PC-9 (cell line): Measurements from ENCODE around the gene SORCS2. TPM values are rescaled to one million over a fixed set of nuclear protein-coding genes. Genes with fewer than 3 reads are reported as not detected.
A peak's percentile ranks its signal among the peaks of the same experiment; 100 is the strongest.

Source experiments
- BruUV-seq: library from RNA; stranded (reverse); fragments of 400-500 nt; replicated peaks from 2 replicates; lab custom pipeline; 2021; lab: Mats Ljungman, UMichigan
- CTCF ChIA-PET: fragments of 300-600 bp; sonication (Branson Sonifier 250); formaldehyde crosslinking; loops from one replicate; lab custom pipeline; 2022; ENCODE audit warnings: antibody characterized with exemption; lab: Charles Lee
- POLR2A ChIA-PET: fragments of 300-600 bp; sonication (Branson Sonifier 250); formaldehyde crosslinking; loops from one replicate; lab custom pipeline; 2022; ENCODE audit warnings: antibody characterized with exemption; ENCODE audit not compliant: unreplicated experiment; lab: Charles Lee
- DNase-seq, 2 experiments: peaks; one replicate each; pipeline versions ENCODE4 v3.0.0 to v3.0.0-alpha.2; 2015 to 2022; ENCODE audit warnings: mixed read lengths in 1 of 2
- H2AFZ ChIP-seq: fragments of 200-600 bp; sonication (generic); 2 replicates; pipeline ENCODE4 v1.8.1; 2017; ENCODE audit warnings: antibody characterized with exemption
- H3F3A ChIP-seq: fragments of 200-600 bp; sonication (generic); 2 replicates; pipeline ENCODE4 v1.8.1; 2017; ENCODE audit warnings: antibody characterized with exemption, mild to moderate bottlenecking, low read depth; ENCODE audit not compliant: insufficient read depth
- H3K27ac ChIP-seq: fragments of 200-600 bp; sonication (generic); 2 replicates; pipeline ENCODE4 v1.6.1; 2016; ENCODE audit warnings: mixed run types
- H3K27me3 ChIP-seq: fragments of 200-600 bp; sonication (generic); 2 replicates; pipeline ENCODE4 v1.6.1; 2016; ENCODE audit warnings: low read depth, mixed run types; ENCODE audit not compliant: insufficient read depth
- H3K36me3 ChIP-seq: fragments of 200-600 bp; sonication (generic); 2 replicates; pipeline ENCODE4 v1.6.1; 2016; ENCODE audit warnings: low read depth, mixed run types
- H3K4me1 ChIP-seq: fragments of 200-600 bp; sonication (generic); replicated peaks from 2 replicates; pipeline ENCODE4 v1.6.1; 2016; ENCODE audit warnings: mixed run types; ENCODE audit not compliant: insufficient read depth
- H3K4me2 ChIP-seq: fragments of 200-600 bp; sonication (generic); 2 replicates; pipeline ENCODE4 v1.6.1; 2017; ENCODE audit warnings: mixed run types
- H3K4me3 ChIP-seq: fragments of 200-600 bp; sonication (generic); 2 replicates; pipeline ENCODE4 v1.6.1; 2016; ENCODE audit warnings: mixed run types
- H3K79me2 ChIP-seq: fragments of 200-600 bp; sonication (generic); 2 replicates; pipeline ENCODE4 v1.6.1; 2017; ENCODE audit warnings: low read depth, mixed run types
- H3K9me2 ChIP-seq: fragments of 200-600 bp; sonication (generic); 2 replicates; pipeline ENCODE4 v1.8.1; 2017; ENCODE audit warnings: mild to moderate bottlenecking; ENCODE audit not compliant: insufficient read depth
- H3K9me3 ChIP-seq: fragments of 200-600 bp; sonication (generic); 2 replicates; pipeline ENCODE4 v1.8.1; 2016; ENCODE audit warnings: low read depth; ENCODE audit not compliant: insufficient read depth
- H4K20me1 ChIP-seq: fragments of 200-600 bp; sonication (generic); 2 replicates; pipeline ENCODE4 v1.8.1; 2017; ENCODE audit not compliant: insufficient read depth
- EZH2 ChIP-seq: fragments of 200-600 bp; sonication (generic); IDR thresholded peaks from 2 replicates; pipeline ENCODE4 v1.8.0; 2017; ENCODE audit warnings: antibody characterized with exemption, low read depth
- intact Hi-C: fragments of 100-400 bp; cut with micrococcal nuclease; formaldehyde crosslinking; loops from one replicate; pipeline ENCODE4 v1.10.0; 2022; ENCODE audit not compliant: unreplicated experiment
- total RNA-seq: library from RNA; stranded (reverse); gene quantifications from 2 replicates; pipeline ENCODE4 v1.2.3, GENCODE V29; 2021
- TF ChIP-seq, protein P1 (sequence below): fragments of 200-600 bp; sonication (generic); conservative IDR thresholded peaks from 2 replicates; pipeline ENCODE4 v1.6.1; 2017; ENCODE audit warnings: mixed run types, antibody characterized with exemption, mild to moderate bottlenecking, moderate library complexity

The SORCS2 gene
- total RNA-seq, 1 experiment from 2014 or later: 25.8 TPM

DNA sequence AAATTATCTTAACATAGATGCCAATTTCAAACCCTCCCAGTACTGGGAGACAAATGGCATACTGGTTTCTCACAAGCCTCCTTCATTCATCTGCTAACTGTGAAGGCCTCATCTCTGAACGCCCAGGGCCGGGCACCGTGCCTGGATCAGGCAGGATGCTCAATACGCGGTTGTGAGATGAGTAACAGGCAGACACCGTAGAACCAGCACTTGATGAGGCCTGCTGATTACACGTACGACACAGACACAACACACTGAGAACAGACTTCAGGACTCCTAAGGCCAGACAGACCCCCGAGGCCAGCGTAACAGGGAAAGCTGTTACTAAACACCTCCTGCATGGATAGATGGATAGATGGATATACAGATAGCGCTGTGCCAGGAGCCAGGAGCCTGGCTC, 592.7 kb downstream of the SORCS2 start:
- no TSS peak for BruUV-seq
- H3K4me2 ChIP-seq: no peak overlapping the region
- H3K4me1 ChIP-seq: no peaks in the 10 kb centered on the region
- no peak for TF ChIP-seq EZH2
- TF ChIP-seq, protein P1, sequence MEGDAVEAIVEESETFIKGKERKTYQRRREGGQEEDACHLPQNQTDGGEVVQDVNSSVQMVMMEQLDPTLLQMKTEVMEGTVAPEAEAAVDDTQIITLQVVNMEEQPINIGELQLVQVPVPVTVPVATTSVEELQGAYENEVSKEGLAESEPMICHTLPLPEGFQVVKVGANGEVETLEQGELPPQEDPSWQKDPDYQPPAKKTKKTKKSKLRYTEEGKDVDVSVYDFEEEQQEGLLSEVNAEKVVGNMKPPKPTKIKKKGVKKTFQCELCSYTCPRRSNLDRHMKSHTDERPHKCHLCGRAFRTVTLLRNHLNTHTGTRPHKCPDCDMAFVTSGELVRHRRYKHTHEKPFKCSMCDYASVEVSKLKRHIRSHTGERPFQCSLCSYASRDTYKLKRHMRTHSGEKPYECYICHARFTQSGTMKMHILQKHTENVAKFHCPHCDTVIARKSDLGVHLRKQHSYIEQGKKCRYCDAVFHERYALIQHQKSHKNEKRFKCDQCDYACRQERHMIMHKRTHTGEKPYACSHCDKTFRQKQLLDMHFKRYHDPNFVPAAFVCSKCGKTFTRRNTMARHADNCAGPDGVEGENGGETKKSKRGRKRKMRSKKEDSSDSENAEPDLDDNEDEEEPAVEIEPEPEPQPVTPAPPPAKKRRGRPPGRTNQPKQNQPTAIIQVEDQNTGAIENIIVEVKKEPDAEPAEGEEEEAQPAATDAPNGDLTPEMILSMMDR: no peak
- H2AFZ ChIP-seq: no peak overlapping the region
- peaks cover 28% of the 10 kb centered on the region for H4K20me1 ChIP-seq
- no peaks in the 10 kb centered on the region for H3K27me3 ChIP-seq
- no peaks in the 10 kb centered on the region for H3K79me2 ChIP-seq
- H3K36me3 ChIP-seq: peaks cover 12% of the 10 kb centered on the region; the same call in 1 of the 2 replicates
- ChIA-PET POLR2A (no interaction called here), CTCF (no interaction called here)
- peak in 1 of 2 experiments; percentile 11 for DNase-seq
- intact Hi-C loops: no loop called here
- no peaks in the 10 kb centered on the region for H3K9me3 ChIP-seq
- H3K9me2 ChIP-seq: no peaks in the 10 kb centered on the region
- H3F3A ChIP-seq: peaks cover 27% of the 10 kb centered on the region; the same call in 1 of the 2 replicates
- H3K27ac ChIP-seq: no peak overlapping the region
- no peak overlapping the region for H3K4me3 ChIP-seq

DNA sequence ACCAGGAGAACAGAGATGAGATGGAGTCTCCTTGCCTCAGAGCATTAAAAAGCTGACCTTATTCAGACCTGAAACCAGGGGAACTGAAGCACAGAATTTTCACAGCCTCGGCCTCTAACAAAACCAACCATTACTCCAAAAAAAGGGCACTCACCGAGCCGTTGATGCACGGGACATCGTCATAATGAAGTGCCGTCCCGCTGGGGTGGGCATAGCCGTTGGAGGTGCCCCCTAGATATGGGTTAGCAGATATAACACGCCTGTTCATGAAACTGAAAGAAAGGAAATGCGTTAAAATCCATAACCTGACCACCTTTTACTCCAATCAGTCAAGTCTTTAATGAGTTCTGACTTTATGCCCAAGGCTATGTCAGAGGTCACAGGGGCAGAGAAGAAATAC, 593.7 kb downstream of the SORCS2 start:
- no peaks in the 10 kb centered on the region for H3K27me3 ChIP-seq
- H3K27ac ChIP-seq: no peak overlapping the region
- H3K9me2 ChIP-seq: no peaks in the 10 kb centered on the region
- H2AFZ ChIP-seq: no peak overlapping the region
- ChIA-PET POLR2A (no interaction called here), CTCF (no interaction called here)
- TF ChIP-seq, protein P1: no peak
- TF ChIP-seq EZH2: no peak
- BruUV-seq: no TSS peak
- no peaks in the 10 kb centered on the region for H3K79me2 ChIP-seq
- no peak overlapping the region for H3K4me3 ChIP-seq
- peaks cover 3% of the 10 kb centered on the region; the same call in 1 of the 2 replicates for H3K36me3 ChIP-seq
- H3K4me1 ChIP-seq: no peaks in the 10 kb centered on the region
- H3F3A ChIP-seq: peaks cover 16% of the 10 kb centered on the region; the same call in 1 of the 2 replicates
- no peak for DNase-seq
- H4K20me1 ChIP-seq: peaks cover 28% of the 10 kb centered on the region
- no peak overlapping the region for H3K4me2 ChIP-seq
- H3K9me3 ChIP-seq: no peaks in the 10 kb centered on the region
- intact Hi-C loops: no loop called here

DNA sequence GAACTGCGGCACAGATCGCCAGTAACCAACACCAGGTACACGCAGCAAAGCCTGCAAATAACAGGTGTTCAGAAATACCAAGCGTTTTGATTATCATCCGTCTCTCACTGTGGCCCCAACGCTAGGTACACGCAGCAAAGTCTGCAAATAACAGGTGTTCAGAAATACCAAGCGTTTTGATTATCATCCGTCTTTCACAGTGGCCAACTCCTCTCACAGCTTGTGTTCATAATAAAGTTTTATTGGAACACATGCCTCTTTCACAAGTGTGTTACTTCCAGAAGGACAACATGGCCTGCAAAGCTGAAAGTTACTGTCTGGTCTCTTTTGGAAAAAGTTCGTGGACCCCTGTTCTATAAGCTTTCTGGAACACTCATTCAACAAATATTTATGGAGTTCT, 594.2 kb downstream of the SORCS2 start:
- no peaks in the 10 kb centered on the region for H3K9me2 ChIP-seq
- H3K27me3 ChIP-seq: no peaks in the 10 kb centered on the region
- POLR2A ChIA-PET: no interaction called here
- no peak overlapping the region for H3K4me3 ChIP-seq
- CTCF ChIA-PET: no interaction called here
- no peaks in the 10 kb centered on the region for H3K9me3 ChIP-seq
- H4K20me1 ChIP-seq: peaks cover 32% of the 10 kb centered on the region
- no peak for TF ChIP-seq EZH2
- BruUV-seq: no TSS peak
- DNase-seq: peak in 1 of 2 experiments; percentile 32
- H3K4me1 ChIP-seq: no peaks in the 10 kb centered on the region
- peaks cover 17% of the 10 kb centered on the region; the same call in 1 of the 2 replicates for H3F3A ChIP-seq
- intact Hi-C loops: no loop called here
- no peaks in the 10 kb centered on the region for H3K79me2 ChIP-seq
- H2AFZ ChIP-seq: no peak overlapping the region
- H3K36me3 ChIP-seq: no peaks in the 10 kb centered on the region
- no peak overlapping the region for H3K27ac ChIP-seq
- H3K4me2 ChIP-seq: no peak overlapping the region

DNA sequence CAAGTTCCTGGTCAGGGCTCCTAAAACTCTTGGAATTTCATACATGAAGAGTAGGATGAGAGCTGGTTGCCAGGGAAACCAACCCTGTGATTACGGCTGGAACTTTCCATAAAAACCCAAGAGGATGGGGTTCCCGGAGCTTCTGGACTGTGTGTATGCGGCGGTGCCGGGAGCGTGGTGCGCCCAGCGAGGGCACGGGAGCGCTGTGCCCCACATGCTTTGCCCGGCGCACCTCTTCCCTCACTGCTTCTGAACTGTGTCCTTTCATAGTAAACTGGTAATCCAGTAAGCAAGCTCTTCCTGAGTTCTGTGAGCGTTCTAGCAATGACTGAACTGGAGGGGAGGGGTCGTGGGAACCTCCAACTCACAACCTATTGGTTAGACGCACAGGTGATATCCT, 594.7 kb downstream of the SORCS2 start:
- Histone ChIP-seq H3F3A (peaks cover 16% of the 10 kb centered on the region; the same call in 1 of the 2 replicates), H3K27ac (no peak overlapping the region), H3K9me3 (no peaks in the 10 kb centered on the region), H3K4me2 (no peak overlapping the region), H3K79me2 (no peaks in the 10 kb centered on the region), H3K4me1 (no peaks in the 10 kb centered on the region), H2AFZ (no peak overlapping the region), H3K9me2 (no peaks in the 10 kb centered on the region), H3K4me3 (no peak overlapping the region), H4K20me1 (peaks cover 29% of the 10 kb centered on the region), H3K36me3 (0 out of 2 replicates have a peak, but pooled peaks cover 3% of the 10 kb centered on the region), H3K27me3 (no peaks in the 10 kb centered on the region)
- intact Hi-C loops: no loop called here
- TF ChIP-seq EZH2: no peak
- TF ChIP-seq, protein P1: no peak
- ChIA-PET POLR2A (no interaction called here), CTCF (no interaction called here)
- peak in 1 of 2 experiments; percentile 25 for DNase-seq
- no TSS peak for BruUV-seq
